Transverse colon (tissue), 4 donors: ENCODE data around the gene MRPL9. TPM values are rescaled to one million over a fixed set of nuclear protein-coding genes. Genes with fewer than 3 reads are reported as not detected.
A peak's percentile ranks its signal among the peaks of the same experiment; 100 is the strongest.
"Not testable (repeated sequence)": the region's sequence is repeated elsewhere in the genome, so short reads cannot be mapped to it uniquely, and the experiment has no call there.

Experiments
- DNase-seq: peaks from one replicate; pipeline ENCODE4 v3.0.0-alpha.2; 2019
- H3K27ac ChIP-seq, 4 donors: fragments of 200-600 bp; sonication (generic); 2 replicates each; pipeline ENCODE4 v1.5.1; 2016 to 2018; ENCODE audit warnings: inconsistent platforms in 4 of 4
- H3K27me3 ChIP-seq: fragments of 200-600 bp; sonication (generic); 2 replicates; pipeline ENCODE4 v1.5.1; 2017; ENCODE audit warnings: inconsistent platforms
- H3K36me3 ChIP-seq, 4 donors: fragments of 200-600 bp; sonication (generic); 2 replicates each; pipeline ENCODE4 v1.5.1; 2017 to 2019; ENCODE audit warnings: inconsistent platforms in 4 of 4
- H3K4me1 ChIP-seq, 4 donors: fragments of 200-600 bp; sonication (generic); 2 replicates each; pipeline ENCODE4 v1.5.1; 2017 to 2020; ENCODE audit warnings: inconsistent platforms in 4 of 4
- H3K4me3 ChIP-seq, 4 donors: fragments of 200-600 bp; sonication (generic); 1 replicate in 1 of 4; 2 replicates in 3 of 4; pipeline versions ENCODE4 v1.5.1 to v1.6.1; 2017 to 2019; ENCODE audit warnings: inconsistent platforms in 4 of 4
- H3K9me3 ChIP-seq, 2 donors: fragments of 200-600 bp; sonication (generic); 2 replicates each; pipeline ENCODE4 v1.5.1; 2017 to 2019; ENCODE audit warnings: inconsistent platforms in 2 of 2
- CTCF ChIP-seq, 5 experiments: fragments of 200-600 bp in 3 of 5; fragments of 450-650 bp in 2 of 5; sonication (generic) in 3 of 5; IDR thresholded peaks; 1 replicate in 2 of 5; 2 replicates in 3 of 5; pipeline ENCODE4 v1.5.1; 2016 to 2017; ENCODE audit warnings: antibody characterized with exemption in 5 of 5, inconsistent platforms in 3 of 5, mild to moderate bottlenecking in 2 of 5, moderate library complexity in 1 of 5
- EP300 ChIP-seq: sonication (generic); formaldehyde crosslinking; IDR thresholded peaks from one replicate; pipeline ENCODE4 v1.6.1; 2017; ENCODE audit warnings: antibody characterized with exemption, low read depth
- POLR2A ChIP-seq: fragments of 450-650 bp; IDR thresholded peaks from one replicate; pipeline ENCODE4 v1.6.1; 2016; ENCODE audit warnings: antibody characterized with exemption, mild to moderate bottlenecking, moderate library complexity
- POLR2AphosphoS5 ChIP-seq, 3 donors: sonication (generic); formaldehyde crosslinking; IDR thresholded peaks; one replicate each; pipeline ENCODE4 v1.6.1; 2016; ENCODE audit warnings: antibody characterized with exemption in 3 of 3
- WGBS, 2 donors: methylation state at CpG; one replicate each; pipeline ENCODE4 v1.1.5; 2018; ENCODE audit warnings: low coverage in 1 of 2; 5-methylcytosine and 5-hydroxymethylcytosine counted together
- in situ Hi-C, 4 donors: fragments of 200-750 bp; cut with MboI; loops; one replicate each; pipeline versions ENCODE4 v1.15.0 to v1.15.1; 2017; ENCODE audit warnings: low sequenced_read_pairs in 3 of 4, low pct_ligation_motif_present in 1 of 4, low pct_unique_long_range_greater_than_20kb in 1 of 4
- intact Hi-C: fragments of 100-400 bp; cut with DNase I; formaldehyde crosslinking; loops from one replicate; pipeline ENCODE4 v1.15.1; 2023; ENCODE audit warnings: low total_unique reads
- total RNA-seq, 4 donors: library from RNA; depleted of rRNA; stranded (reverse); fragments of >200 nt; gene quantifications; one replicate each; pipeline ENCODE4 v1.1.0, GENCODE V29; 2016

The MRPL9 gene
- total RNA-seq, 4 donors from 2014 or later, result 20.2 to 138 (median 40.1) TPM

GRCh38 chr1:151790071-151790939 is 27.0 kb upstream of the MRPL9 start, which contains the start of gene TDRKH:
TSS of gene TDRKH (minus strand) at chr1:151790500. CDS start at chr1:151783022, 7,478 bp downstream.
- Histone ChIP-seq H3K27ac (peak within 1 kb of the TSS; percentile 82 to 87 (median 84)), H3K27me3 (no peaks in the 10 kb centered on the region), H3K4me1 (peaks cover 0 to 19% (median 7%) of the 10 kb centered on the region in 4 donors), H3K4me3 (peak within 1 kb of the TSS; percentile 59 to 93 (median 72)), H3K9me3 (no peaks in the 10 kb centered on the region), H3K36me3 (no peaks in the 10 kb centered on the region)
- intact Hi-C loops (no loop called here), in situ Hi-C loops (no loop called here)
- TF ChIP-seq CTCF (IDR thresholded peaks at IDR 0.05), result peak; percentile 10 to 59 (median 32)
- peak; percentile 48 to 86 (median 61) for TF ChIP-seq POLR2AphosphoS5 (IDR thresholded peaks at IDR 0.05)
- peak; percentile 69 for TF ChIP-seq POLR2A
- TF ChIP-seq EP300, result no peak
- peak; percentile 98 for DNase-seq
- 0 to 1% methylated on average over 14 to 55 of the region's 58 CpGs for WGBS, 2 donors

- Histone ChIP-seq H3K36me3 (no peaks in the 10 kb centered on the region), H3K4me3 (no peak overlapping the region), H3K9me3 (no peaks in the 10 kb centered on the region), H3K27ac (no peak overlapping the region), H3K27me3 (no peaks in the 10 kb centered on the region), H3K4me1 (peaks cover 0 to 19% (median 7%) of the 10 kb centered on the region in 4 donors)
- TF ChIP-seq POLR2A, result no peak
- no peak for TF ChIP-seq POLR2AphosphoS5 (IDR thresholded peaks at IDR 0.05)
- TF ChIP-seq EP300, result no peak
- no peak for TF ChIP-seq CTCF (IDR thresholded peaks at IDR 0.05)
- 80 to 85% methylated on average over 1 to 3 of the region's 3 CpGs for WGBS, 2 donors
- intact Hi-C loops, result no loop called here
- in situ Hi-C loops, result no loop called here
- DNase-seq, result no peak
These were observed 24.4 kb upstream of the MRPL9 start for GRCh38 chr1:151787689-151788088.

- in situ Hi-C loops, result no loop called here
- H3K4me1 ChIP-seq, result no peaks in the 10 kb centered on the region
- no peak for DNase-seq
- intact Hi-C loops, result no loop called here
- TF ChIP-seq EP300 (no peak), POLR2A (no peak), POLR2AphosphoS5 (IDR thresholded peaks at IDR 0.05) (no peak)
- H3K27ac ChIP-seq, result no peak overlapping the region
- no peaks in the 10 kb centered on the region for H3K36me3 ChIP-seq
- no peak overlapping the region for H3K4me3 ChIP-seq
- no peaks in the 10 kb centered on the region for H3K9me3 ChIP-seq
- H3K27me3 ChIP-seq, result no peaks in the 10 kb centered on the region
- 59 to 88% methylated on average over 2 of the region's 2 CpGs for WGBS, 2 donors
These were observed 20.5 kb upstream of the MRPL9 start for GRCh38 chr1:151783796-151784195.

GRCh38 chr1:151782741-151783140 is 19.4 kb upstream of the MRPL9 start:
- TF ChIP-seq POLR2A, result no peak
- TF ChIP-seq POLR2AphosphoS5 (IDR thresholded peaks at IDR 0.05), result no peak
- TF ChIP-seq CTCF (IDR thresholded peaks at IDR 0.05), result no peak
- no peak for TF ChIP-seq EP300
- H3K27me3 ChIP-seq, result no peaks in the 10 kb centered on the region
- H3K4me1 ChIP-seq, result no peaks in the 10 kb centered on the region
- no peak overlapping the region for H3K27ac ChIP-seq
- DNase-seq, result no peak
- 81 to 98% methylated on average over 3 of the region's 3 CpGs for WGBS, 2 donors
- H3K9me3 ChIP-seq, result no peaks in the 10 kb centered on the region
- H3K4me3 ChIP-seq, result no peak overlapping the region
- in situ Hi-C loops (no loop called here), intact Hi-C loops (no loop called here)
- peaks cover 0 to 7% (median 0%) of the 10 kb centered on the region in 4 donors for H3K36me3 ChIP-seq

- H3K27me3 ChIP-seq, H3K9me3 ChIP-seq, intact Hi-C loops, H3K4me3 ChIP-seq, in situ Hi-C loops, H3K27ac ChIP-seq, H3K36me3 ChIP-seq, H3K4me1 ChIP-seq, DNase-seq: not testable (repeated sequence)
- WGBS, 2 donors, result 80% methylated on average over 3 to 5 of the region's 5 CpGs
These were observed 18.7 kb upstream of the MRPL9 start for GRCh38 chr1:151782026-151782425.

GRCh38 chr1:151780736-151781135 is 17.4 kb upstream of the MRPL9 start:
- H3K9me3 ChIP-seq, H3K4me3 ChIP-seq, H3K4me1 ChIP-seq, intact Hi-C loops, H3K27me3 ChIP-seq, in situ Hi-C loops, H3K27ac ChIP-seq, H3K36me3 ChIP-seq, DNase-seq: not testable (repeated sequence)
- WGBS, 2 donors, result 75 to 95% methylated on average over 1 to 5 of the region's 5 CpGs
